C4-2B (cell line): Measurements from ENCODE around the gene WDSUB1.
A peak's percentile ranks its signal among the peaks of the same experiment; 100 is the strongest.

Experiments
- H3K27ac ChIP-seq: fragments of 450-650 bp; 2 replicates; pipeline ENCODE4 v1.5.1; 2017
- ZFX ChIP-seq: fragments of 450-650 bp; IDR thresholded peaks from 2 replicates; pipeline ENCODE4 v1.6.1; 2017
- TF ChIP-seq, protein P1 (sequence below): fragments of 450-650 bp; conservative IDR thresholded peaks from 2 replicates; pipeline ENCODE4 v1.5.1; 2017; ENCODE audit warnings: mild to moderate bottlenecking

WDSUB1 gene

GRCh38 chr2:159229476-159230144, 56.9 kb downstream of the WDSUB1 start:
- no peak overlapping the region for H3K27ac ChIP-seq
- TF ChIP-seq, protein P1, sequence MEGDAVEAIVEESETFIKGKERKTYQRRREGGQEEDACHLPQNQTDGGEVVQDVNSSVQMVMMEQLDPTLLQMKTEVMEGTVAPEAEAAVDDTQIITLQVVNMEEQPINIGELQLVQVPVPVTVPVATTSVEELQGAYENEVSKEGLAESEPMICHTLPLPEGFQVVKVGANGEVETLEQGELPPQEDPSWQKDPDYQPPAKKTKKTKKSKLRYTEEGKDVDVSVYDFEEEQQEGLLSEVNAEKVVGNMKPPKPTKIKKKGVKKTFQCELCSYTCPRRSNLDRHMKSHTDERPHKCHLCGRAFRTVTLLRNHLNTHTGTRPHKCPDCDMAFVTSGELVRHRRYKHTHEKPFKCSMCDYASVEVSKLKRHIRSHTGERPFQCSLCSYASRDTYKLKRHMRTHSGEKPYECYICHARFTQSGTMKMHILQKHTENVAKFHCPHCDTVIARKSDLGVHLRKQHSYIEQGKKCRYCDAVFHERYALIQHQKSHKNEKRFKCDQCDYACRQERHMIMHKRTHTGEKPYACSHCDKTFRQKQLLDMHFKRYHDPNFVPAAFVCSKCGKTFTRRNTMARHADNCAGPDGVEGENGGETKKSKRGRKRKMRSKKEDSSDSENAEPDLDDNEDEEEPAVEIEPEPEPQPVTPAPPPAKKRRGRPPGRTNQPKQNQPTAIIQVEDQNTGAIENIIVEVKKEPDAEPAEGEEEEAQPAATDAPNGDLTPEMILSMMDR = no peak
- no peak for TF ChIP-seq ZFX

DNA sequence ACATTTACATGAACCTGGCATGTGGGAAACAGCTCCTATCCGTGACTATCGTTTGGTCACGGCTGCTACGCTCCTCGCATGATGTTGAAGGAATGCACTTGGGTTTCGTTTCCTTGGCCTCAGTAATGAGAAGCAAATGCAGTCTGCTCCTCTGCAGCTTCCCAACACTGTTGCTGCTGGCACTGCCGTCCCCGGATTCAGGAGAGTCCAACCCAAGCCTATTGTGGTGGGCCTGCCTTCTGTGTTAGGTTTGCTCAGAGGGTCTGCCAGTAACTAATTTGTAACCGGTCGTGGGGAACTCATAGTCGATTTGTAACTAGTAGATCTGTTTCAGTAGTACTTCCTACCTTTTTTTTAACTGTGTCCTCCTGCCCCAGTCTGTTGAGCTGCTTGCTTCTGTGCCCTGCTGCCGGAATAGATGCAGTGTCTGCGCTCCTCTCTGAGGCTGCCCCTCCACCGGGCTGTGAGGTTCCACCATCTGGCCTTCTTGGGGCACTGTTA, 58.4 kb downstream of the WDSUB1 start:
- TF ChIP-seq, protein P1 = no peak
- no peak for TF ChIP-seq ZFX
- H3K27ac ChIP-seq = peak overlapping the region; percentile 19; the same call in 1 of the 2 replicates

- H3K27ac ChIP-seq = no peak overlapping the region
- TF ChIP-seq, protein P1 = no peak
- TF ChIP-seq ZFX = no peak
These were observed 59.0 kb downstream of the WDSUB1 start for GRCh38 chr2:159227467-159227866.

- TF ChIP-seq, protein P1 = no peak
- no peak for TF ChIP-seq ZFX
- H3K27ac ChIP-seq = no peak overlapping the region
These were observed 59.7 kb downstream of the WDSUB1 start for GRCh38 chr2:159226608-159227385.

- TF ChIP-seq, protein P1 = no peak
- TF ChIP-seq ZFX = no peak
- peak overlapping the region; percentile 13; the same call in 1 of the 2 replicates for H3K27ac ChIP-seq
These were observed 60.4 kb downstream of the WDSUB1 start for GRCh38 chr2:159226059-159226461.

DNA sequence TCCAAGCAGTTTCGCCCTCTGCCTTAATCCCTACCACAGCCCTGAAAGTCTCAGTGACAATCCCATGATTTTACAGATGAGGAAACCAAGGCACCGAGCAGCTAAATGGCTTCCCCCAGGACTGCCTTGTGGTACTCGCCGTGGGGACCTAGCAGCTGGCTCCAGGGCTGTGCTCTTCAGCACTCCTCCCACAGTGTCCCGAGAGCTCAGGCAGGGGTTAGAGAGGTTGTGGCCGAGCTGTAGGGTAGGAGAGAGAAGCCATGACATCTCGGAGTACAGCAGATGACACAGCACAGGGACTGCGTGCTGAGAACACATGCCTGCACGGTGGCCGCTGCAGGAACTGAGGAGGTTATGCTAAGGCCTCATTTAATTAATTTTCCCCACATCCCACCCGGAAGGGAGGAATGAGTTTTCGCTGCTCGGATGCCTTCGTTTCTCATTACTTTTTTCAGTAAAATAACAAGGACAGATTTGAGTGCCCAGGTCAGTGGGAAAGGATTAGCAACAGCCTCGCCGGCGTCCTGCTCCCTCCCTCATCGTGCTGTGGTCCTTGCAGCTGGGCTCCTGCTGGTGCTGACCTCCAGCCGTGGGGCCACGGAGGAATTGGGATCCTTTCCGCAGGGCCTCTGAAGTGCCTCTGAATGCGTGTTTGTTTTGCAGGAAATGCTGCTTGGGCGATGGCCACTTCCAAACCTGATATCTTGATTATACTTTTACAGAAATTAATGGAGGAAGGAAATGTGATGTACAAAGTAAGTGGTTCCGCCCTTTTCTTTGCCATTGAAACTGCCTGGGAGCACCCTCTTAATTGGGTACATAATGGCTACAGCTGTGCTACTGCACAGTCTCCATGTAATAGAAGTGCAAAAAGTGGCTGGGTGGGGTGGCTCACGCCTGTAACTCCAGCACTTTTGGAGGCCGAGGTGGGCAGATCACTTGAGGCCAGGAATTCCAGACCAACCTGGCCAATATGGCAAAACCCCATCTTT, 61.2 kb downstream of the WDSUB1 start:
- peak overlapping the region; percentile 13; the same call in 1 of the 2 replicates for H3K27ac ChIP-seq

More for the DNA sequence above, 61.2 kb downstream of the WDSUB1 start:
- TF ChIP-seq, protein P1 = no peak
- TF ChIP-seq ZFX = no peak
